ENCODE results near the gene LRP6.
"Not testable (repeated sequence)": the region's sequence is repeated elsewhere in the genome, so short reads cannot be mapped to it uniquely, and the experiment has no call there.

LRP6 gene

GRCh38 chr12:12266873-12267741 lies at the start of gene LRP6:
LRP6 (minus strand) TSS chr12:12267044; CDS start chr12:12266735, 309 bp downstream.
- peak; percentile 75 for DNase-seq

GRCh38 chr12:12315838-12316237 lies 49.0 kb upstream of the LRP6 start:
- no peak for DNase-seq

DNA sequence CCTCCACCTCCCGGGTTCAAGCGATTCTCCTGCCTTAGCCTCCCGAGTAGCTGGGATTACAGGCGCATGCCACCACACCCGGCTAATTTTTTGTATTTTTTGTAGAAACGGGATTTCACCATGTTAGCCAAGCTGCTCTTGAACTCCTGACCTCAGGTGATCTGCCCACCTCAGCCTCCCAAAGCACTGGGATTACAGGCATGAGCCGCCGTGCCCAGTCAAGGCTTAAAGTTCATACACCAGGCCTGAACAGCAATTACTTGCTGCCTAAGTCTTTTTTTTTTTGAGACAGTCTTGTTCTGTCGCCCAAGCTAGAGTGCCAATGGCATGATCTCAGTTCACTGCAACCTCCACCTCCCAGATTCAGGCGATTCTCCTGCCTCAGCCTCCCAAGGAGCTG lies 43.9 kb upstream of the LRP6 start:
- DNase-seq, result not testable (repeated sequence)

DNA sequence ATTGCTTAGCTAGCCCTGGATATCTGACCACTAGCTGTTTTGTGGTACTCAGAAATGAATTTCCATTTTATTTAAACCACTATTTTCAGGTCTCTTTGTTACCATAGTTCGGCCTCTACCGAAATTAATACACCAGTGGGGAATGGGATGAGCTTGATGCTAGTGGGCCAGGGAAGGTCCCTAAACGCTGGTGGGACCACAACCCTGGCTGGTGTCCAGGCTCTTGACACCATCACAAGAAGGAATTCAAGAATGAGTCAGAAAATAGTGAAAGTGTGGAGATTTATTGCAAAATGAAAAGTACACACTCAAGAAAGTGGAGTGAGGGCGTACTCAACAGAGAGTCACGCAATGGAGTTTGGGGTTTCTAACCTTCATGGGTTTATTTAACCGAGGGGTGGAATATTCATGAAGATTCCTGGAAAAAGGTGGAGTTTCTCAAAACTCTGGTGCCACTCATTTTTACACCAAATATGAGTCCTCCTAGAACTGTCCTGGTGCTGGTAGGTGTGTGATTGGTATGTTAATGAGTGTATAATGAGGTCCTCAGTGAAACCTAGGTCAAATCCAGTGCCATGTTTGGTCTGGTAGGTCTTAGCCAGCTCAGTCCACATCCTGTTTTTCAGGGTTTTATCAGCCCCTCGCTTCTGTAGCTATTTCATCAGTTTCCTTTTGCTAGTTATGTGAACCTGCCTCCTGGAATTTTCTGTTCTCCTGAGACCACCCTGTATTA lies 38.9 kb upstream of the LRP6 start:
- DNase-seq, result no peak

GRCh38 chr12:12302976-12303375 lies 36.1 kb upstream of the LRP6 start:
- DNase-seq, result no peak

DNA sequence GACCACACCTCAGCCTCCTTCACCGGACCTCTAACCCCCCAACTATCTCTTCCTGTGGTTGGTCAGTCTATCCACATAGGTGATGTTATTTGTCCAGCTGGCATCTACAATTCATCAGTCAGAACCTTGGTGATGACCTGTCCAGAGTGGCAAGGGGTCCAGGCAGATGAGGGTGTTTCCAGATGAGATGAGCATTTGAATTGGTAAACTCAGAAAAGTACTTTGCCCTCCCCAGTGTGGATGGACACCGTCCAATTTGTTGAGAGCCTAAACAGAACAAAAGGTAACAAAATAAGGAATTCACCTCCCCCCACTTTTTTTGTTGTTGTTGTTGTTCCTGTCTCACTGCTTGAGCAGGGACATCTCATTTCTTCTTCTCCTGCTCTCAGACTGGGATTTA lies 34.3 kb upstream of the LRP6 start:
- no peak for DNase-seq

DNA sequence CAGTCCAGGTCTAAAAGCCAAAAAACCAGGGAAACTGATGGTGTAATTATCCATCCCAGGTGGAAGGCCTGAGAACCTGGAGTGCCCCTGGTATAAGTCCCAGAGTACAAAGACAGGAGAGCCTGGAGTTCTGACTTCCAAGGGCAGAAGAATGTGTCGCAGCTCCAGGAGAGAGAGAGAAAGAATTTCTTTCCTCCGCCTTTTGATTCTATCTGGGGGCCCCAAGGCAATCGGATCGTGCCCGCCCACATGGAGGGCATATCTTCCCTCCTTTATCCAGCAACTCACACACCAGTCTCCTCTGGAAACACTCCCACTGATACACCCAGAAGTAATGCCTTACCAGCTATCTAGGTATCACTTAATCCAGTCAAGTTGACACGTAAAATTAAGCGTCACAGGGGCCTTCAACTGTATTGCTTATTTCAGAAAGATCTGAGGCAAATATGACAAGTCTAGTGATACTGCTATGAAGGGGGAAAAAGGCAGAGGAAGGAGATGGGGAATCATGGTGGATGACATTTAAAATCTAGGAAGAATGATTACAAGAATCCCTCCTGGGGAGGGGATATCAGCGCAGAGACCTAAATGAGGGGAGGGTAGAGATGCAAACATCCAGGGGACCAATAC lies 30.5 kb upstream of the LRP6 start:
- no peak for DNase-seq

DNA sequence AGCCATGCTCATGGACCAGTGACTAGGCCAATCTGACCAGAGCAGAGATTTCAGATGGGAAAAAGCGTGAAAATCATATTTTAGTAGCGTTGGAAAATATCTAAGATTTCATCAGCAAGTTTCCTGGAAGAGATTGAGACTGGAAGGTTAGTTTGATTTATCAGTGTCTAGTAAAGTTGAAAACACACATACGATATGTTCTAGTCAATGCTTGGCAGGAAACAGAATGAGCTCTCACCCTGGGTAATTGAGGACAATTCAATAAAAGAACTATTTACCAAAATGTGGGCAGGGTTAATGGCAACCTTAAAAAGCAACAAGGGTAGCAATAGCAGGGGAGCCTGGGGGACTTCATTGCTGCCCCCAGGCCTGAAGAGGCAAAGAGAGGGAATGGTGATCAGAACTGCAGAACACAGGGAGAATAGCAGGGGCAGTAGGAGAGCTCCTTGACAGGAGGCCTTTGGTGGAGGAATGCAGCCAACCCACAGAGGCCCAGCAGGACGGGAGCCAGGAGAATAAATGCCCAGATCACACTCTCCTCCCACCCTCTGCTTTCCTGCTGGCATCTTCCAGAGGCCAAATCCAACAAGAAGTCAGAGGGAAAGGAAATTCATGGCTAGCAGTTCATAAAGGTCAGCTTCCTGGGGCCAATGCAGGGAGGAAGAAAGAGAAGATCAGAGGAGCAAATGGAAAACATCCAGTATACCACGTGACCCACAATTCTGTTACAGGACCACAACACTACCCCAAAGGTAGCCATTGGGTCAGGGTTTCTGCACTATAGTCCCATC lies 27.6 kb upstream of the LRP6 start:
- no peak for DNase-seq

DNA sequence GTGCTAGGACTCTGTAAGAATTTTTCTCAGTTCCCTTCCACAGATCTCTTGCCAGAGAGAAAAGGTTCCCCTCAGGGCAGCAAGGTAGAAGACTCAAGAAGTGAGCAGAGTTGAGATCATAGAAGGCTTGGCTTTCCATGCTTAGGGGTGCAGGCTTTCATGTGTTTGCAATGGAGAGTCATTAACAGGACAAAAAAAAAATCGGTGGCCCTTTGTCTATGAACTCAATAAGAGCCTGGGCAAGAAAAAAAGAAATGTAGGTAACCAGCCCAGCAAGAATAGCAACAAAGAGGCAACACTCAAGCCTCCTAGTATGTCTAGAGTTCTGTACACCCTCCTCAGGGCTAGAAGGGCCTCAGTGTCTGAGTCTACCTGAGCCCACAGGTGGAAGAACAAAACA lies 23.4 kb upstream of the LRP6 start:
- no peak for DNase-seq

- no peak for DNase-seq
These were observed 19.6 kb upstream of the LRP6 start for GRCh38 chr12:12286441-12286840.

DNA sequence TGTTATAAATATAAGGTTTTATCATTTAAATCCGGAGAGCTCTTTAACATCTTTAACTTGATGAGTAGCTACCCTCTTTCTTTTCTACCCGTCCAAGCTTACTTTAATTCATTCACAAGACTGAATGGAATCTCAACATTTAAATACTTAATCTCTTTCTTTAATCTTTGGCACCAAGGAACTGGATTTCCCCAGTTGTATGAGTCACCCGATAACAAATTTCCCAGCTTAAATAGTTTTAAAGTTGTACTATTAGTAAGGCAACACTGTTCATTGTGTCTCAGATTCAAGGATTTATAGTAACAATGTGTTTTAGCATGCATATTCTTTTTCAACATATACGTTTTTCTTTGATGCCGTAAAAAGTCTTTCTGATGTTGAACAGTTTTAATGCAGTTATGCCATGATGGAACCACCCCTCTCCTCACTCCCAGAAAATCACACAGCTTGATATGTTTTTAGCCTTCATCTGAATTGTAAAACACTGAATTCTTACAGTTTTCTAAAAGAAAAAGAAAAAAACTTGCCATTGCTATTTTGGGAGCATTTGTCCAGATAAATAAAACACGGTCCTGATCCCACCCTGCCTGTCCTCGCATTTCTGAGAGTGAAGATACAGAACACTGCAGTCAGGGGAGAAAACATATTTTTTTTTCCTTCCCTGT lies 16.0 kb upstream of the LRP6 start:
- DNase-seq, result no peak

DNA sequence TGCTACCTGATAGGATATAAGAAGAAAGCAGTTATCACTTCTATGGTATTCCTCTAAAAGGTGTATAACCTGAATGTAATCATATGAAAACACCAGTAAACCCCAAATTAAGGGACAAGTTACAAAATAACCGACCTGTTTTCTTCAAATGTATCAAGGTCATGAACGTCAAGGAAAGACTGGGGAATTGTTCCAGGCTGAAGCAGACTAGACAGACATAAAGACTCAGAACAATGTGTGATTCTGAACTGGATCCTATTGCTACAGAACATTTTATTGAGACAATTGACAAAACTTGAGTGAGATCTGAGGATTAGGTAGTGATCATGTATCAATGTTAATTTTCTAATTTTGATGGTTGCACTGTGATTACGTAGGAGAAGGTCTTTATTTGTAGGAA lies 15.4 kb upstream of the LRP6 start:
- no peak for DNase-seq

DNA sequence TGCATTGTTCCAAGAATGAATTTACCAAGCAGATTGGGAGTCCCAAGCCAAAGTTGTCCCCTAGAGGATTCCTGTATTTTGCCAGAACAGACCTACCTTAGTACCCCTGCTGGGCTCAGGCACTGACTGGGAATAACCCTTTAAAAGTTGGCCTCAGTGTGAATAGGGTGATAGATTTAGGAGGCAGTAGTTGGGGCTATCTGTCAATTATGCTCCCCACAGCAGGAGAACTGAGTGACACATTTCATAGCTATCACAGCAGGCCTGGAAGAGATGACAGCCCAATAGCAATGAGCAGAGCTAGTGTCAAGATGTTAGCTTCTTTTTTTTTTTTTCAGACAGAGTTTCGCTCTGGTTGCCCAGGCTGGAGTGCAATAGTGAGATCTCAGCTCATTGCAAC lies 14.3 kb upstream of the LRP6 start:
- no peak for DNase-seq

DNA sequence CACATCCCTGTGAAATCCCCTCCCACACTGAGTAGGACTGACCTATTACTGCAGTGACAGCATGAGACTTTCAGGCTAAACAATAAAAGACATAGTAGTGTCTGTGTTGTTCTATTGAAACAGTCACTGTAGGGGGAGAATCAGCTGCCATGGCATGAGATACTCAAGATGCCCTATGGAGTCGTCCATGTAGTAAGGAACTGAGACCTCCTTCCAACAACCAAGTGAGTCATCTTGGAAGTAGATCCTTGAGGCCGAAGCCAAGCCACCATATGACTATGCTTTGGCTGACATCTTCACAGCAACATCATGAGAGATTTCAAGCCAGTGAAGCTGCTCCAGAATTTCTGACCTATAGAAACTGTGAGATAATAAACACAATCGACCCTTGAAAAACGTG lies 12.1 kb upstream of the LRP6 start:
- DNase-seq, result no peak

- no peak for DNase-seq
These were observed 9.0 kb upstream of the LRP6 start for GRCh38 chr12:12275874-12276273.

GRCh38 chr12:12273291-12273957 lies 6.6 kb upstream of the LRP6 start:
- DNase-seq, result no peak

DNA sequence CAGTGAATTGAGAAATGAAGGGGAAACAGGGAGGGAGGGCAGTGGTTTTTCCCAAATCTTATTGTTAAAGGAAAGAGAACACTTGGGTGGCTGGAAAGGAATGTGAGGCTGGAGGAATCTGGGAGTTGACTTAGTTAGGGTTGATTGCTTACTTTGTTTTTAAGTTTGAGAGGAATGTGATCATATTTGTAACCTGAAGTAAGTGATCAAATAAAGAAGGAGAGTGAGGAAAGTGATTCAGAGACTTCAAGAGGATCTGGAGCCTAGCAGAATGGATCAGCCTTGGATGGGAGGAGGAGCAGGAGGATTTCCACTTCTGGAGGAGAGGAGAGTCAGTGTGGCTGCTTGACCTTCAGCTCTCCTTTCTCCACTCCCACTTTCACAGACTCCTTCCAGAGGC lies 6.0 kb upstream of the LRP6 start:
- DNase-seq, result no peak

DNA sequence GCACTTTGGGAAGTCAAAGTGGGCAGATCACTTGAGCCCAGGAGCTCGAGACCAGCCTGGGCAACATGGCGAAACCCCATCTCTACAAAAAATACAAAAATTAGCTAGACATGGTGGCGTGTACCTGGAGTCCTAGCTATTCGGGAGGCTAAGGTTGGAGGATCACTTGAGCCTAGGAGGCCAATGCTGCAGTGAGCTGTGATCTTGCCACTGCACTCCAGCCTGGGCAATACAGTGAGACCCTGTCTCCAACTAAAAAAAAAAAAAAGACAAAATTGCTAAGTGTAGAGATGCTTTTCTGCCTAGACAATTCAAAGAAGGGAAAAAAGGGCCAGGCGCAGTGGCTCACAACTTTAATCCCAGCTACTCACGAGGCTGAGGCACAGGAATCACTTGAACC lies 3.4 kb upstream of the LRP6 start:
- no peak for DNase-seq

- DNase-seq, result no peak
These were observed 927 bp upstream of the LRP6 start for GRCh38 chr12:12267742-12268200.

DNA sequence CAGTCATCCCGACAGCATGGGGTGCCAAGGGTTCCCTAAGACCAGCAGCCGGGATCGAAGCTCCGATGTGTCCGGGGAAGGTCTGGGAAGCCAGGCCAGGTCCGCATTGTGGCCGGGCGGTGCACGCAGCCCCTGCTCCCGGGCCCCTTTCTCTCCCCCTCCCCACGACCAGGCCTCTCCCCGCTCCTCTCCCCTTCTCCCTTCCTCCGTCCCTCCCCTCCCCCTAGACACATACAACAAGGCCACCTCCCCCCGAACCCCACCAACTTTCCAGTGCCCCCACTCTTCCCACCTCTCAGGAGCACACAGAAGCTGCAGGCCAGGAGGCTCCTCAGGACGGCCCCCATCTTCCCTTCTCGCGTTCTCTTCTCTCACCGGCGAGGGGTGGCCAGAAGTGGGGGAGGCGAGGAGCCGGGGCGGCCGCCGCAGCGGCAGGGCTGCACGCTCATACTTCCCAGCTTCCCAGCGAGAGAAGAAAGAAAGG lies 413 bp downstream of the LRP6 start:
- DNase-seq, result no peak

DNA sequence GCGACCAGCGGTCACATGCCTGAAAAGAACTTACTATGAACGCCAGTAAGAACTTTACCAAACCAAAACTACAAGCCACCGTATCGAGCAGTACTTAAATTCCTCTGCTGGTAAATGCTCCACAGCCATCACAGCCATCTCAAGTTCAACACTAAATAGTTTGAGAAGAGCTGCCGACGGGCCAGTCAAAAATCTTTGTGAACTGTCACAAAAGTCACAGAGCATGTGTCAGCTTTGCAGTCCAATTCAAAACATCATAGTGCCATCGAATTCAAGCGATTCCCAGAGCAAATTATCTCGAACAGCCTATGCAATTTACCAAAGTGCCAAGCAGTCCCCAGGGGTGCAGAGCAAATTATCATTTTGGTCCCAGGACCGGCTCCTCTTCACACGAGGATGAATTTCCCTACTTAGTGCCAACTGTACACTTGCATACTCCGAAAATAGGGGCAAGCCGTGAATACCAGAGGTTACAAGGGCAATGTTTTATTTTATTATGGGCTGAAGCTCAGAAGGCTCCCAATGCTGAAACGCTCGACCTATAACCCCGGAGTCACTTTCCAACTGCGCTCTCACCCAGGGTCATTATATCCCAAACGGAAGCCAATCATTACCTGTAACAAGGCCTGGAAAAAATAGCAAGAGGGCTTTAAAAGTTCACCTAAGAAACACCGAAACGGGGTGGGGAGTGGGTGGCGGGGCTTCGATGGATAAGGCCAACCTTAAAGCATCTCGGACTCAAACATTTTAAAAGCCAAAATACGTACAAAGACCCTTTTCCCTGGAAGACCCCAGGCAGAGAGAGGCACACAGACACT lies 1.1 kb downstream of the LRP6 start:
- DNase-seq, result no peak
